Endodermal cell (in vitro differentiated cells): ENCODE data around the gene ITFG1. TPM values are rescaled to one million over a fixed set of nuclear protein-coding genes. Genes with fewer than 3 reads are reported as not detected.

Experiments
- DNase-seq: peaks from one replicate; pipeline ENCODE4 v3.0.0-alpha.2; 2017
- H3K27ac ChIP-seq: 2 replicates; pipeline ENCODE4 v1.5.1; 2013; ENCODE audit warnings: mild to moderate bottlenecking, low read depth, low read length, moderate library complexity
- H3K27me3 ChIP-seq: 2 replicates; pipeline ENCODE4 v1.6.1; 2013; ENCODE audit warnings: mild to moderate bottlenecking, low read length, moderate library complexity; ENCODE audit not compliant: insufficient read depth, control insufficient read depth, poor library complexity, severe bottlenecking
- H3K36me3 ChIP-seq: 2 replicates; pipeline ENCODE4 v1.7.0; 2013; ENCODE audit warnings: mild to moderate bottlenecking, low read length, moderate library complexity; ENCODE audit not compliant: control insufficient read depth, insufficient read depth
- H3K4me1 ChIP-seq: one replicate; pipeline ENCODE4 v1.7.0; 2013; ENCODE audit warnings: low read length; ENCODE audit not compliant: control insufficient read depth, insufficient read depth
- H3K4me3 ChIP-seq: 2 replicates; pipeline ENCODE4 v1.5.1; 2013; ENCODE audit warnings: mild to moderate bottlenecking, low read length, moderate library complexity
- H3K9ac ChIP-seq: 2 replicates; pipeline ENCODE4 v1.6.1; 2013; ENCODE audit warnings: mild to moderate bottlenecking, low read length, moderate library complexity; ENCODE audit not compliant: poor library complexity, severe bottlenecking; ENCODE audit errors: extremely low read depth
- H3K9me3 ChIP-seq: 2 replicates; pipeline ENCODE4 v1.6.1; 2013; ENCODE audit warnings: mild to moderate bottlenecking, low read length, moderate library complexity; ENCODE audit not compliant: control insufficient read depth
- H3K27ac Mint-ChIP-seq: 2 replicates; pipeline ENCODE4 v1.8.0; 2020; ENCODE audit warnings: mixed read lengths
- H3K27me3 Mint-ChIP-seq: 2 replicates; pipeline ENCODE4 v1.8.0; 2021; ENCODE audit warnings: mild to moderate bottlenecking, mixed read lengths; ENCODE audit not compliant: insufficient read depth
- H3K36me3 Mint-ChIP-seq: 2 replicates; pipeline ENCODE4 v1.8.0; 2020; ENCODE audit warnings: low read depth, mixed read lengths
- H3K4me1 Mint-ChIP-seq: 2 replicates; pipeline ENCODE4 v1.8.0; 2020; ENCODE audit warnings: mixed read lengths
- H3K4me3 Mint-ChIP-seq: 2 replicates; pipeline ENCODE4 v1.8.0; 2020; ENCODE audit warnings: mild to moderate bottlenecking, moderate library complexity, mixed read lengths
- H3K9me3 Mint-ChIP-seq: 2 replicates; pipeline ENCODE4 v1.8.0; 2020; ENCODE audit warnings: mild to moderate bottlenecking, mixed read lengths
- CTCF ChIP-seq: fragments of 200-600 bp; sonication (generic); conservative IDR thresholded peaks from 2 replicates; pipeline ENCODE4 v1.5.0; 2021; ENCODE audit warnings: antibody characterized with exemption, mild to moderate bottlenecking
- WGBS, 2 experiments: methylation state at CpG; one replicate each; pipeline versions ENCODE4 v1.1.5 to v1.1.7; 2013; ENCODE audit warnings: missing lambda C conversion rate in 2 of 2, mixed read lengths in 1 of 2; ENCODE audit not compliant: insufficient coverage in 1 of 2, insufficient read length in 1 of 2; 5-methylcytosine and 5-hydroxymethylcytosine counted together
- total RNA-seq, 2 donors: library from RNA; stranded (reverse); fragmentation: NEBNext Ultra II Directional in 1 of 2; extraction: Animal tissue kit (Norgen Biotek cat#: 25700) in 1 of 2; gene quantifications; 2 replicates in 1 of 2; 3 replicates in 1 of 2; pipeline ENCODE4 v1.2.1, GENCODE V29; 2021

ITFG1 gene
- total RNA-seq, 2 donors from 2014 or later, result 35.6 to 40.0 TPM

DNA sequence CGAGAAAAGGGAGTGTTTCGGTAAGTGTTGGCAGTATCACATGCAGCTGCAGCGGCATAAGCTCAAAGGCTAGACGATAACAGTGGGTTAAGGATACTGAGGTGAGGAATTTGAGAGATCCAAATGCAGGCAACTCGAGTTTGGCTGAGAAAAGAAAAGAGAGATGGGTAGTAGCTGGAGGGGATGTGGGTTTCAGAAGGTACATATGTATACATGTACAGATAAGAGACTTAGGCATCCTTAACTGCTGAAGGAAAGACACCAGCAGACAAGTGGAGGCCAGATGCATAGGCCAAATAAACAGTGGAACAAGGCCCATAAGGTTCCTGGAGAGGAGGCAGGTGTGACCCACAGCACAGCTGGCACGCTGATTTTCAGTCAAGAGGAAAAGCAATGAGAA lies 230.6 kb downstream of the ITFG1 start:
- TF ChIP-seq CTCF, result no peak
- Histone ChIP-seq H3K4me3 (no peak overlapping the region), H3K4me1 (no peaks in the 10 kb centered on the region), H3K9me3 (no peaks in the 10 kb centered on the region), H3K27me3 (no peaks in the 10 kb centered on the region), H3K27ac (no peak overlapping the region), H3K36me3 (no peaks in the 10 kb centered on the region), H3K9ac (no peak overlapping the region)
- peaks cover 13% of the 10 kb centered on the region for H3K36me3 Mint-ChIP-seq
- no peak overlapping the region for H3K4me3 Mint-ChIP-seq
- WGBS, 2 experiments, result 88 to 96% methylated on average over 5 to 6 of the region's 6 CpGs
- no peak for DNase-seq
- H3K27me3 Mint-ChIP-seq, result no peaks in the 10 kb centered on the region
- no peaks in the 10 kb centered on the region for H3K9me3 Mint-ChIP-seq
- no peak overlapping the region for H3K27ac Mint-ChIP-seq
- peaks cover 6% of the 10 kb centered on the region for H3K4me1 Mint-ChIP-seq

GRCh38 chr16:47229053-47230050 lies 231.5 kb downstream of the ITFG1 start:
- no peaks in the 10 kb centered on the region for H3K27me3 Mint-ChIP-seq
- no peak overlapping the region for H3K4me3 Mint-ChIP-seq
- Histone ChIP-seq H3K27ac (no peak overlapping the region), H3K9ac (no peak overlapping the region), H3K36me3 (no peaks in the 10 kb centered on the region), H3K4me1 (no peaks in the 10 kb centered on the region), H3K9me3 (peaks cover 8% of the 10 kb centered on the region), H3K27me3 (no peaks in the 10 kb centered on the region), H3K4me3 (no peak overlapping the region)
- WGBS, 2 experiments, result 86 to 89% methylated on average over 3 to 4 of the region's 7 CpGs
- no peak for DNase-seq
- peaks cover 19% of the 10 kb centered on the region for H3K36me3 Mint-ChIP-seq
- peaks cover 8% of the 10 kb centered on the region for H3K9me3 Mint-ChIP-seq
- H3K4me1 Mint-ChIP-seq, result peaks cover 6% of the 10 kb centered on the region
- no peak for TF ChIP-seq CTCF
- H3K27ac Mint-ChIP-seq, result no peak overlapping the region

GRCh38 chr16:47228241-47228640 lies 232.6 kb downstream of the ITFG1 start:
- Mint-ChIP-seq H3K27me3 (no peaks in the 10 kb centered on the region), H3K27ac (no peak overlapping the region), H3K9me3 (peaks cover 12% of the 10 kb centered on the region), H3K4me3 (no peak overlapping the region), H3K36me3 (peaks cover 22% of the 10 kb centered on the region), H3K4me1 (peaks cover 6% of the 10 kb centered on the region)
- H3K9ac ChIP-seq, result no peak overlapping the region
- DNase-seq, result no peak
- no peak for TF ChIP-seq CTCF
- WGBS, 2 experiments, result 93 to 95% methylated on average over 7 of the region's 7 CpGs
- peaks cover 10% of the 10 kb centered on the region for H3K9me3 ChIP-seq
- no peak overlapping the region for H3K4me3 ChIP-seq
- no peaks in the 10 kb centered on the region for H3K36me3 ChIP-seq
- H3K27me3 ChIP-seq, result no peaks in the 10 kb centered on the region
- no peak overlapping the region for H3K27ac ChIP-seq
- H3K4me1 ChIP-seq, result no peaks in the 10 kb centered on the region
